K562 (cell line): ENCODE results near the gene KMT2A. TPM values are rescaled to one million over a fixed set of nuclear protein-coding genes. Genes with fewer than 3 reads are reported as not detected.

Experiments
- ATF1 ChIP-seq, 2 experiments: fragments of 450-650 bp in 1 of 2; IDR thresholded peaks; 2 replicates each; pipeline ENCODE4 v1.6.1; 2016; ENCODE audit warnings: missing compliant biosample characterization in 1 of 2, missing genetic modification characterization in 1 of 2
- CREB3 ChIP-seq: fragments of 450-650 bp; conservative IDR thresholded peaks from 2 replicates; pipeline ENCODE4 v1.6.1; 2016; ENCODE audit warnings: missing genetic modification characterization, low read depth, mild to moderate bottlenecking, missing compliant biosample characterization, moderate library complexity
- ELF1 ChIP-seq: fragments of 200-800 bp; sonication (Bioruptor generic); IDR thresholded peaks from 2 replicates; pipeline ENCODE4 v1.6.1; 2016; ENCODE audit warnings: missing genetic modification characterization, missing compliant biosample characterization
- IRF1 ChIP-seq: sonication (generic); formaldehyde crosslinking; IDR thresholded peaks from 2 replicates; pipeline ENCODE4 v1.8.0; 2022; ENCODE audit warnings: missing genetic modification reagents, mild to moderate bottlenecking, borderline replicate concordance
- MCM5 ChIP-seq: fragments of 450-650 bp; IDR thresholded peaks from 2 replicates; pipeline ENCODE4 v1.6.1; 2016; ENCODE audit warnings: low read depth
- NONO ChIP-seq, 2 experiments: fragments of 200-400 bp in 1 of 2; fragments of 450-650 bp in 1 of 2; formaldehyde crosslinking in 1 of 2; IDR thresholded peaks; 2 replicates each; pipeline ENCODE4 v1.6.1; 2017; ENCODE audit warnings: low read depth in 2 of 2, mild to moderate bottlenecking in 2 of 2, moderate library complexity in 2 of 2, low read length in 1 of 2
- NR2F6 ChIP-seq: fragments of 450-650 bp; formaldehyde crosslinking; IDR thresholded peaks from 2 replicates; pipeline ENCODE4 v1.4.0; 2020; ENCODE audit warnings: mild to moderate bottlenecking
- PHF20 ChIP-seq: fragments of 450-650 bp; IDR thresholded peaks from 2 replicates; pipeline ENCODE4 v1.6.1; 2018; ENCODE audit not compliant: partially characterized antibody
- PHTF2 ChIP-seq: fragments of 250-450 bp; sonication (Bioruptor Pico); IDR thresholded peaks from 2 replicates; pipeline ENCODE4 v1.5.0; 2021; ENCODE audit warnings: mild to moderate bottlenecking
- RFX5 ChIP-seq: IDR thresholded peaks from 2 replicates; pipeline ENCODE4 v1.6.1; 2011; ENCODE audit warnings: low read depth, mild to moderate bottlenecking, improper control_type of control experiment, low read length
- SMARCC2 ChIP-seq: fragments of 450-650 bp; IDR thresholded peaks from 2 replicates; pipeline ENCODE4 v1.6.1; 2017; ENCODE audit warnings: antibody characterized with exemption, moderate library complexity, mild to moderate bottlenecking, low read depth
- TEAD2 ChIP-seq: fragments of 450-650 bp; IDR thresholded peaks from 2 replicates; pipeline ENCODE4 v1.6.1; 2016; ENCODE audit warnings: missing genetic modification characterization, control low read depth, missing compliant biosample characterization
- THRAP3 ChIP-seq: fragments of 450-650 bp; IDR thresholded peaks from 2 replicates; pipeline ENCODE4 v1.6.1; 2016; ENCODE audit warnings: mild to moderate bottlenecking, inconsistent platforms, borderline replicate concordance
- U2AF1 ChIP-seq: fragments of 200-400 bp; formaldehyde crosslinking; optimal IDR thresholded peaks from 2 replicates; pipeline ENCODE3; 2017; ENCODE audit warnings: mild to moderate bottlenecking, low read depth, low read length, moderate library complexity
- USF2 ChIP-seq: sonication (generic); formaldehyde crosslinking; IDR thresholded peaks from 2 replicates; pipeline ENCODE4 v1.5.0; 2020; ENCODE audit warnings: missing genetic modification reagents
- ZFP36 ChIP-seq: fragments of 150-350 bp; IDR thresholded peaks from 2 replicates; pipeline ENCODE4 v1.6.1; 2018; ENCODE audit warnings: low read length, low read depth; ENCODE audit not compliant: partially characterized antibody
- ZNF583 ChIP-seq: fragments of 250-450 bp; sonication (Bioruptor Pico); IDR thresholded peaks from 2 replicates; pipeline ENCODE4 v1.4.0; 2020
- polyA plus RNA-seq, 8 experiments: library from polyadenylated mRNA; depleted of rRNA in 4 of 8; stranded (reverse) in 5 of 8; unstranded in 3 of 8; fragments of >200 nt; fragmentation: Nextera tagmentation in 2 of 8; fragmentation: Illumina TruSeq in 1 of 8; extraction: Ambion mirVana in 2 of 8; extraction: Trizol in 1 of 8; gene quantifications; 2 replicates each; pipeline versions ENCODE4 v1.2.1 to v1.2.3, GENCODE V29; 2011 to 2014; ENCODE audit warnings: inconsistent platforms in 1 of 8, missing spikeins in 1 of 8
- total RNA-seq, 7 experiments: library from RNA; depleted of rRNA in 6 of 7; stranded (reverse); fragments of >200 nt in 6 of 7; fragmentation: Illumina TruSeq in 2 of 7; extraction: Trizol in 2 of 7; gene quantifications; 2 replicates each; pipeline versions ENCODE4 v1.2.1 to v1.2.3, GENCODE V29; 2011 to 2021; ENCODE audit warnings: low replicate concordance in 1 of 7
- TF ChIP-seq, protein P1 (sequence below), 2 experiments: fragments of 450-650 bp; conservative IDR thresholded peaks; 2 replicates each; pipeline ENCODE4 v1.6.1; 2017; ENCODE audit warnings: mild to moderate bottlenecking in 2 of 2, moderate library complexity in 2 of 2
- TF ChIP-seq, protein P2 (sequence below): fragments of 250-450 bp; sonication (Bioruptor Pico); IDR thresholded peaks from 2 replicates; pipeline ENCODE4 v1.5.0; 2021; ENCODE audit warnings: mild to moderate bottlenecking, moderate library complexity

Gene KMT2A
- total and polyA plus RNA-seq, 9 of the 15 experiments (the other 6 are each of a cell fraction or from before 2014, with no cell fraction given) = 9.6 to 59.9 (median 32.6) TPM

GRCh38 chr11:118572981-118573550, 136.8 kb downstream of the KMT2A start (continued):
- TF ChIP-seq, protein P1, sequence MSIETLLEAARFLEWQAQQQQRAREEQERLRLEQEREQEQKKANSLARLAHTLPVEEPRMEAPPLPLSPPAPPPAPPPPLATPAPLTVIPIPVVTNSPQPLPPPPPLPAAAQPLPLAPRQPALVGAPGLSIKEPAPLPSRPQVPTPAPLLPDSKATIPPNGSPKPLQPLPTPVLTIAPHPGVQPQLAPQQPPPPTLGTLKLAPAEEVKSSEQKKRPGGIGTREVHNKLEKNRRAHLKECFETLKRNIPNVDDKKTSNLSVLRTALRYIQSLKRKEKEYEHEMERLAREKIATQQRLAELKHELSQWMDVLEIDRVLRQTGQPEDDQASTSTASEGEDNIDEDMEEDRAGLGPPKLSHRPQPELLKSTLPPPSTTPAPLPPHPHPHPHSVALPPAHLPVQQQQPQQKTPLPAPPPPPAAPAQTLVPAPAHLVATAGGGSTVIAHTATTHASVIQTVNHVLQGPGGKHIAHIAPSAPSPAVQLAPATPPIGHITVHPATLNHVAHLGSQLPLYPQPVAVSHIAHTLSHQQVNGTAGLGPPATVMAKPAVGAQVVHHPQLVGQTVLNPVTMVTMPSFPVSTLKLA (conservative IDR thresholded peaks at IDR 0.05) = peak; percentile 22 to 85; a peak in 3 of 4 replicates
- TF ChIP-seq USF2 (CRISPR knock-in tag) (no peak), ZNF583 (CRISPR knock-in tag) (no peak), IRF1 (CRISPR knock-in tag) (no peak), ELF1 (no peak; the same call in 1 of the 2 replicates), PHTF2 (no peak), ATF1 (CRISPR knock-in tag; IDR thresholded peaks at IDR 0.05) (no peak), ATF1 (tag; IDR thresholded peaks at IDR 0.05) (peak; percentile 85), MCM5 (no peak), PHF20 (no peak), U2AF1 (no peak), SMARCC2 (no peak), ZFP36 (no peak), CREB3 (tag) (no peak; the same call in 1 of the 2 replicates), NONO (IDR thresholded peaks at IDR 0.05; ENCODE audit: low read depth in 2 of 2, low read length in 1 of 2) (no peak), THRAP3 (peak; percentile 52; the same call in 1 of the 2 replicates), RFX5 (no peak), NR2F6 (no peak), TEAD2 (tag) (no peak)
- TF ChIP-seq, protein P2, sequence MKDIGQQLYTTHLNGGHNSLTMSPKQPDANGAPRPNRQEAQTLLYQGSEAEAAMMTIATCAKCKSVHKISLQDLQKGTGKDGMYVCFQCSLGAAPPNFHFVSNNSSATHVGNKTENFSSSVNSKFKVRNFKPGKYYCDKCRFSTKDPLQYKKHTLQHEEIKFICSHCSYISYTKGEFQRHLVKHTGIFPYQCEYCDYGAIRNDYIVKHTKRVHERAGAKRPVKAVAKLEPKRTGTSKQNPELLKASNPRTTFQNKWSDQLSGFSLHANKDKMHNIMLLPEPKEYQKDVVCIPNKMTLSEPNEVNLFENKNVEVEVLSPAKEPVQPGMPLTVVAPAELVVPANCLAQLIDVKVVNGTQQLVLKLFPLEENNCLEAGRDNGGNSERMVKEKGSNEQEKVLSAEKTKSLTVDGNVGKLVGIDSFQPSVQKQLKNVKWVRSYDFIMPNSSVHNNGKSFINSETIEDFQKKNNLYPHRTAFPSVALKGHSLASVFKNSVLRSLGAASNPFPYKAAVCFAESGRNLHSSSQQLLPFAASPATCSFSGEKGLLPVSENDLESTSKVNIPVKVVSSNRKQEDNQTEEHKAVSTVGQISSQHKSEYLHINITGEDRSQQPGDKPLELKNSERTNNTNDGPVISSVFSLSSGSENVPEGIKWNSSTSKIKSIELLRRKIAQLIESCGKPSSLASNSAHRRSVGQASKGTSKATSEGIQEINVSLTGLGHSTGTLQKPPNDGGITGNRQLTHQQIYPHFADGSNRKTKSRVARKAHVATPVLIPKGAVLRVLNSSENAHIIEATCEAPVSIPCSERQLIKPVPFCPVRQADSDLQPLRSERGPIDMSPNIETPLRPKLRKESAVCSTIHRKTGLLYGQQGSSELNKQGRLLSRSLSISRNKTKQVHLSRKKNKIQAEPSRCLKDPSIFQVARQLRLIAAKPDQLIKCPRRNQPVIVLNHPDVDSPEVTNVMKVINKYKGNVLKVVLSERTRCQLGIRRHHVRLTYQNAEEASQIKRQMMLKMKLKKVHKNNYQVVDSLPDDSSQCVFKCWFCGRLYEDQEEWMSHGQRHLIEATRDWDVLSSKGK = no peak
